Activated CD4-positive, alpha-beta memory T cell treated with anti-CD3 and anti-CD28 coated beads for 36 hours (primary cell): Measurements from ENCODE around the gene OVCA2. TPM values are rescaled to one million over a fixed set of nuclear protein-coding genes. Genes with fewer than 3 reads are reported as not detected.

Experiments used
- CTCF ChIA-PET: fragments of 350-600 bp; sonication (Branson Sonifier 250); formaldehyde crosslinking; loops from one replicate; lab custom pipeline; 2021; ENCODE audit warnings: antibody characterized with exemption, inconsistent platforms; lab: Charles Lee
- POLR2A ChIA-PET: fragments of 350-600 bp; sonication (Branson Sonifier 250); formaldehyde crosslinking; loops from one replicate; lab custom pipeline; 2021; ENCODE audit warnings: antibody characterized with exemption; lab: Charles Lee
- DNase-seq: peaks from one replicate; pipeline ENCODE4 v3.0.0-alpha.2; 2020
- H3K27ac Mint-ChIP-seq: one replicate; pipeline ENCODE4 v1.8.0; 2021; ENCODE audit warnings: mixed read lengths
- H3K27me3 Mint-ChIP-seq: one replicate; pipeline ENCODE4 v1.8.0; 2021; ENCODE audit warnings: mixed read lengths
- H3K36me3 Mint-ChIP-seq: one replicate; pipeline ENCODE4 v1.8.0; 2021; ENCODE audit warnings: mixed read lengths
- H3K4me1 Mint-ChIP-seq: one replicate; pipeline ENCODE4 v1.8.0; 2021; ENCODE audit warnings: low read depth, mixed read lengths
- H3K4me3 Mint-ChIP-seq: one replicate; pipeline ENCODE4 v1.8.0; 2021; ENCODE audit warnings: mild to moderate bottlenecking, mixed read lengths
- H3K9me3 Mint-ChIP-seq: one replicate; pipeline ENCODE4 v1.8.0; 2021; ENCODE audit warnings: mixed read lengths
- intact Hi-C: fragments of 100-400 bp; cut with micrococcal nuclease; formaldehyde crosslinking; loops from one replicate; pipeline ENCODE4 v1.15.1; 2023
- total RNA-seq, 2 experiments: library from RNA; stranded (reverse); gene quantifications; one replicate each; pipeline ENCODE4 v1.2.3, GENCODE V29; 2021

Gene OVCA2
- total RNA-seq, 2 experiments from 2014 or later, result 31.7 to 34.8 TPM

- peaks cover 22% of the 10 kb centered on the region for H3K36me3 Mint-ChIP-seq
- peaks cover 23% of the 10 kb centered on the region for H3K4me1 Mint-ChIP-seq
- intact Hi-C loops, result loop anchor here (1.0 to 5.0 kb wide), 3 partner anchors 11 to 324 kb away; partner anchors contain the start of gene DPH1
- POLR2A ChIA-PET, result no interaction called here
- CTCF ChIA-PET, result interaction anchor here (0.8 to 1.3 kb wide), 6 partner anchors 9 to 320 kb away, joined by 3 to 5 read pairs (median 3); no protein-coding TSS in a partner anchor
- H3K9me3 Mint-ChIP-seq, result no peaks in the 10 kb centered on the region
- H3K27me3 Mint-ChIP-seq, result no peaks in the 10 kb centered on the region
- H3K4me3 Mint-ChIP-seq, result peak overlapping the region; percentile 49
- DNase-seq, result no peak
- H3K27ac Mint-ChIP-seq, result no peak overlapping the region
Measured at GRCh38 chr17:2040942-2041560, 771 bp upstream of the OVCA2 start.

DNA sequence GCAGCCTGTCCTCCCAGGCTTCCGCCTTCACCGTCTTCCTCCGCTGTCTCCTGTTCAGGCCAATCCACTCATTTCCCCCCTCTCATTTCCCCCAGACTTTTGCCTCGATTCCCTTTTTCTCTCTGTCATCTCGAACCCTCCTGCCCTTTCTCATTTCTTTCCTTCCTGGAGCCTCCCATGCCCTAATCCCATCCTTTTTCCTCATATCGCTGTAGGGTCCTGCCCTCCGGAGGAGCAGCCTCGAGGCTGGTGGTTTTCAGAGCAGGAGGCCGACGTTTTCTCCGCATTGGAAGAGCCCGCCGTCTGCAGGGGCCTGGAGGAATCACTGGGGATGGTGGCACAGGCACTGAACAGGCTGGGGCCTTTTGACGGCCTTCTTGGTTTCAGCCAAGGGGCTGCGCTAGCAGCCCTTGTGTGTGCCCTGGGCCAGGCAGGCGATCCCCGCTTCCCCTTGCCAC is 597 bp downstream of the OVCA2 start:
- no peaks in the 10 kb centered on the region for H3K27me3 Mint-ChIP-seq
- peaks cover 23% of the 10 kb centered on the region for H3K4me1 Mint-ChIP-seq
- peak overlapping the region; percentile 97 for H3K27ac Mint-ChIP-seq
- no peak for DNase-seq
- peak overlapping the region; percentile 96 for H3K4me3 Mint-ChIP-seq
- intact Hi-C loops, result loop anchor here (1.0 to 5.0 kb wide), 3 partner anchors 8 to 325 kb away; no protein-coding TSS in a partner anchor
- CTCF ChIA-PET, result interaction anchor here (0.7 kb wide), 1 partner anchor 245 kb away, joined by 3 read pairs; no protein-coding TSS in a partner anchor
- POLR2A ChIA-PET, result no interaction called here
- H3K9me3 Mint-ChIP-seq, result no peaks in the 10 kb centered on the region
- peaks cover 17% of the 10 kb centered on the region for H3K36me3 Mint-ChIP-seq

DNA sequence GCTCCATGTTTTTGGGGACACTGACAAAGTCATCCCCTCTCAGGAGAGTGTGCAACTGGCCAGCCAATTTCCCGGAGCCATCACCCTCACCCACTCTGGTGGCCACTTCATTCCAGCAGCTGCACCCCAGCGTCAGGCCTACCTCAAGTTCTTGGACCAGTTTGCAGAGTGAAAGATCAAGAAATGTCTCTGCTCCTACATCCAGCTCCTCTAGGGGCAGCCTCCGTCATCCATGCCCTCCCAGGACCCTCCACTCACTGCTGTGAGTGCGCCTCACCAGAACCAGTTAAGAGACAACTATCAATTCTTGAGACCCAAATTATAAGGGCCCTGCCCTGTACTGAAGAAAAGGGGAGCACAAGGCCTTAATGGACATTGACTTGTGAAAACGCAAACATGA is 1.1 kb downstream of the OVCA2 start:
- Mint-ChIP-seq H3K4me3 (peak overlapping the region; percentile 96), H3K27me3 (no peaks in the 10 kb centered on the region), H3K4me1 (peaks cover 23% of the 10 kb centered on the region), H3K36me3 (peaks cover 17% of the 10 kb centered on the region), H3K9me3 (no peaks in the 10 kb centered on the region), H3K27ac (peak overlapping the region; percentile 97)
- ChIA-PET CTCF (interaction anchor here (0.9 to 1.6 kb wide), 2 partner anchors 12 to 202 kb away, joined by 3 to 5 read pairs; partner anchors contain the start of gene HIC1), POLR2A (no interaction called here)
- no peak for DNase-seq
- intact Hi-C loops, result loop anchor here (1.0 to 5.0 kb wide), 3 partner anchors 7 to 326 kb away; no protein-coding TSS in a partner anchor

GRCh38 chr17:2043785-2044184 is 2.0 kb downstream of the OVCA2 start:
- no peaks in the 10 kb centered on the region for H3K9me3 Mint-ChIP-seq
- ChIA-PET CTCF (interaction anchor here (0.6 to 1.6 kb wide), 4 partner anchors 11 to 203 kb away, joined by 3 to 6 read pairs (median 4); partner anchors contain the start of gene HIC1), POLR2A (interaction anchor here (0.7 kb wide), 1 partner anchor 13 kb away, joined by 4 read pairs; no protein-coding TSS in a partner anchor)
- no peaks in the 10 kb centered on the region for H3K27me3 Mint-ChIP-seq
- DNase-seq, result no peak
- peak overlapping the region; percentile 46 for H3K27ac Mint-ChIP-seq
- H3K36me3 Mint-ChIP-seq, result peaks cover 17% of the 10 kb centered on the region
- intact Hi-C loops, result loop anchor here (5.0 kb wide), 2 partner anchors 151 to 326 kb away; no protein-coding TSS in a partner anchor
- H3K4me3 Mint-ChIP-seq, result peak overlapping the region; percentile 96
- peaks cover 26% of the 10 kb centered on the region for H3K4me1 Mint-ChIP-seq

GRCh38 chr17:2044263-2044894 is 2.6 kb downstream of the OVCA2 start:
- no peaks in the 10 kb centered on the region for H3K27me3 Mint-ChIP-seq
- intact Hi-C loops, result loop anchor here (5.0 kb wide), 2 partner anchors 152 to 327 kb away; no protein-coding TSS in a partner anchor
- H3K4me1 Mint-ChIP-seq, result peaks cover 32% of the 10 kb centered on the region
- peaks cover 17% of the 10 kb centered on the region for H3K36me3 Mint-ChIP-seq
- no peak overlapping the region for H3K27ac Mint-ChIP-seq
- H3K9me3 Mint-ChIP-seq, result no peaks in the 10 kb centered on the region
- no peak for DNase-seq
- CTCF ChIA-PET, result interaction anchor here (1.1 to 1.6 kb wide), 2 partner anchors 14 to 201 kb away, joined by 5 to 6 read pairs; no protein-coding TSS in a partner anchor
- no peak overlapping the region for H3K4me3 Mint-ChIP-seq
- POLR2A ChIA-PET, result no interaction called here

DNA sequence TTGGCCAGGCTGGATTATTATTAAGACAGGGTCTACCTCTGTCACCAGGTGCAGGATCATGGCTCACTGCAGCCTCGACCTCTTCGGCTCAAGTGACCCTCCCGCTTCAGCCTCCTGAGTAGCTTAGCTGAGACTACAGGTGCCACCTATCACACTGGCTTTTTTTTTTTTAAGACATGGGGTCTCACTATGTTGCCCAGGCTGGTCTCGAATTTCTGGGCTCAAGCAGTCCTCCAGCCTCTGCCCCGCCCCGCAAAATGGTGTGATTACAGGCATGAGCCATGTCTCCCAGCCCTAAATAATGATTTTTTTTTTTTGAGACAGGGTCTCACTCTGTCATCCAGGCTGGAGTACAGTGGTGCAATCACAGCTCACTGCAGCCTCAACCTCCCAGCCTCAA is 5.8 kb downstream of the OVCA2 start:
- Mint-ChIP-seq H3K4me3 (no peak overlapping the region), H3K36me3 (peaks cover 13% of the 10 kb centered on the region), H3K9me3 (no peaks in the 10 kb centered on the region), H3K27ac (no peak overlapping the region), H3K4me1 (peaks cover 30% of the 10 kb centered on the region), H3K27me3 (peaks cover 7% of the 10 kb centered on the region)
- POLR2A ChIA-PET, result no interaction called here
- no peak for DNase-seq
- CTCF ChIA-PET, result interaction anchor here (1.0 to 2.0 kb wide), 3 partner anchors 11 to 197 kb away, joined by 4 to 7 read pairs (median 4); no protein-coding TSS in a partner anchor
- intact Hi-C loops, result no loop called here

DNA sequence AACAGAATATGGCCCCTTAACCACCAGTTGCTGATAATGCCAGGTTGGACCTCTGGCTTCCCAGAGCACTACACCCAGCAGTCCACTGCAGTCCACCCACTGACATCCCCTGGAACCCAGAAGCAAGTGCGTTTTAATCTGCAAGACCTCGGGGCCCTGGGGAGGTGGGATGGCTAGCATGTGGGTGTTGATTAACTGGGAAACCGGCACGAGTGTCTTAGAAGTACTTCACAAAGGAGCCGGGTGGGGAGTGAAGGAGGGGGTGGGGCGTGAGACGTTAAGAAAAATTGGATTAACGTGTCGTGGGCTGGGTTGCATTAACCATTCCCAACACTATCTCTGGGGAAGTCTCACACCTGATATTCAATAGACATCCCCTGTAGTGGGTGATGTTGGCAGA is 7.0 kb downstream of the OVCA2 start:
- POLR2A ChIA-PET, result no interaction called here
- no peak for DNase-seq
- peaks cover 3% of the 10 kb centered on the region for H3K36me3 Mint-ChIP-seq
- peaks cover 25% of the 10 kb centered on the region for H3K4me1 Mint-ChIP-seq
- no peak overlapping the region for H3K27ac Mint-ChIP-seq
- intact Hi-C loops, result no loop called here
- no peaks in the 10 kb centered on the region for H3K9me3 Mint-ChIP-seq
- peak overlapping the region; percentile 71 for H3K4me3 Mint-ChIP-seq
- peaks cover 7% of the 10 kb centered on the region for H3K27me3 Mint-ChIP-seq
- CTCF ChIA-PET, result interaction anchor here (1.5 to 2.0 kb wide), 2 partner anchors 10 to 196 kb away, joined by 6 to 7 read pairs; no protein-coding TSS in a partner anchor

GRCh38 chr17:2049333-2050299 is 7.8 kb downstream of the OVCA2 start:
- Mint-ChIP-seq H3K36me3 (peaks cover 2% of the 10 kb centered on the region), H3K4me3 (peak overlapping the region; percentile 71), H3K27ac (no peak overlapping the region), H3K9me3 (no peaks in the 10 kb centered on the region), H3K4me1 (peaks cover 24% of the 10 kb centered on the region), H3K27me3 (peaks cover 7% of the 10 kb centered on the region)
- intact Hi-C loops, result loop anchor here (1.0 to 5.0 kb wide), 5 partner anchors 7 to 353 kb away; partner anchors contain the start of genes MNT, OVCA2, SGSM2 and SMG6
- ChIA-PET CTCF (interaction anchor here (1.5 kb wide), 1 partner anchor 195 kb away, joined by 6 read pairs; no protein-coding TSS in a partner anchor), POLR2A (no interaction called here)
- peak; percentile 92 for DNase-seq

DNA sequence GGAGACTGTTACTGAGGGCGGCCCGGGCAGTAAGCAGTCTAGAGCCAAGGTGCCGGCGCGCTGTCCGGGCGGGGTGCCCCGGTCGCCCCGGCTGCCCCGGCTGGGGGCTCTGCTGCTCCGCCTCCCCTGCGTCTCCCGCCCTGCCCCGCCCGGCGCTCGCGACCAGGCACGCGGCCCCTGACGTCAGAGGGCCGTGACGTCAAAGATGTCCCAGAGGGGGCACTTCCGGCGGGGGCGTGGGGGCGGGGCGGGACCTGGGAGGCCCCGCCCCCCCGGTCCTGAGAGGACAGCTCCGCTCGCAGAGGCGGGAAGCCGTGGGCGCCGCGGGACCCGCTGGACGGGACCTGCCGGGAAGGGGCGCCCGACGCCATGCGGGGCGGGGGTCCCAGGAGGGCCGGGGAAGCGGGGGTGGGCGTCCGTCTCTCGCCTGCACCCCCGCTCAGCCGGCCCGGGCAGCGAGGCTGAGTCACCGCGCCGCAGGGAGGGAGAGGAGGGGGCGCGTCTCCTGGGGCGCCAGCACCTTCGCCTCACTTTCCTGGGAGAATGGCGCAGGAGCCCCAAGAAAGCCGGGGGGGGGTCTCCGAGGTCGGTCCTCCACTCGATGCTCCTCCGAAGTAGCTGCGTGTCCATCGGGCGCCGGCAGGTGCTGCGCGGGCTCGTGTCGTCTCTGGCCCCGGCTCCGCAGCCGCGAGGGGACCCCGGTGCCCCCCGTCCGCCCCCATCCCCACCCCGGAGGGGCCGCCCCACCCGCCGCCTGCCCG is 8.7 kb downstream of the OVCA2 start:
- no peaks in the 10 kb centered on the region for H3K9me3 Mint-ChIP-seq
- peak; percentile 77 for DNase-seq
- H3K4me3 Mint-ChIP-seq, result no peak overlapping the region
- H3K4me1 Mint-ChIP-seq, result peaks cover 19% of the 10 kb centered on the region
- CTCF ChIA-PET, result interaction anchor here (1.7 kb wide), 1 partner anchor 194 kb away, joined by 10 read pairs; no protein-coding TSS in a partner anchor
- H3K36me3 Mint-ChIP-seq, result no peaks in the 10 kb centered on the region
- POLR2A ChIA-PET, result no interaction called here
- intact Hi-C loops, result loop anchor here (1.0 to 5.0 kb wide), 5 partner anchors 8 to 352 kb away; partner anchors contain the start of genes MNT, OVCA2, SGSM2 and SMG6
- peaks cover 7% of the 10 kb centered on the region for H3K27me3 Mint-ChIP-seq
- H3K27ac Mint-ChIP-seq, result no peak overlapping the region
